8988T (cell line): ENCODE data around the gene ASB4.
A peak's percentile ranks its signal among the peaks of the same experiment; 100 is the strongest.
"Not testable (repeated sequence)": the region's sequence is repeated elsewhere in the genome, so short reads cannot be mapped to it uniquely, and the experiment has no call there.

Experiments used
- DNase-seq: peaks from one replicate; pipeline ENCODE4 v3.0.0; 2011

Gene ASB4, protein sequence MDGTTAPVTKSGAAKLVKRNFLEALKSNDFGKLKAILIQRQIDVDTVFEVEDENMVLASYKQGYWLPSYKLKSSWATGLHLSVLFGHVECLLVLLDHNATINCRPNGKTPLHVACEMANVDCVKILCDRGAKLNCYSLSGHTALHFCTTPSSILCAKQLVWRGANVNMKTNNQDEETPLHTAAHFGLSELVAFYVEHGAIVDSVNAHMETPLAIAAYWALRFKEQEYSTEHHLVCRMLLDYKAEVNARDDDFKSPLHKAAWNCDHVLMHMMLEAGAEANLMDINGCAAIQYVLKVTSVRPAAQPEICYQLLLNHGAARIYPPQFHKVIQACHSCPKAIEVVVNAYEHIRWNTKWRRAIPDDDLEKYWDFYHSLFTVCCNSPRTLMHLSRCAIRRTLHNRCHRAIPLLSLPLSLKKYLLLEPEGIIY

DNA sequence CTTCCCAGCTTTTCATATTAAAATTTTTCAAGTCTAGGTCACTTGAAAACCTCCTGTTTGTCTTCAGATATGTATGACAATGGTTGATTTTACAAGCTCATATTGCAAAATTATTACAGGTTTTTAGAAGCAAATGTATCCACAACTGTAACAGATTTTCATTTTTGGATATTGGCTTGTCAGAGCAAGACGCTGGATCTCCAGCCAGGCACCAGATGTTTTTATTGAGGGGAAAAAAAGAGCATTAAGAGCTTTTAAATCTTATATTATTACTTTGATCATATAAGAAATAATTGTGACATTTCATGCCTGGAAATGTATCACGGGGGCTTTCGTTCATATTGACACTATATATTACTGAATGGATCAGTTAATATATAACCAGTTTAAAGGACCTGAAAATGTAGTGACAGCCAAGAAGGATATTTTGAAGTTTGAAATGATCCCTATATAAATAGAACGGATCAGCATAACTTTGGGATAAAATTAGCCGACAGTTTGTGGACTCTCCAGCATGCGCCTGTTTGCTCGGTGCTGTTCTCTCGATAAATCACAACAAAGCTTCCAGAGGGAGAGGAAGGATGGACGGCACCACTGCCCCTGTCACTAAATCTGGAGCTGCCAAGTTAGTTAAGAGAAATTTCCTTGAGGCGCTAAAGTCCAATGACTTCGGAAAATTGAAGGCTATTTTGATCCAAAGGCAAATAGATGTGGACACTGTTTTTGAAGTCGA, at the start of gene ASB4:
Gene ASB4, plus strand, starts transcription at position 553 of the 733 bp plus-strand sequence. Its CDS starts 29 bp downstream, at position 582.
- no peak for DNase-seq

DNA sequence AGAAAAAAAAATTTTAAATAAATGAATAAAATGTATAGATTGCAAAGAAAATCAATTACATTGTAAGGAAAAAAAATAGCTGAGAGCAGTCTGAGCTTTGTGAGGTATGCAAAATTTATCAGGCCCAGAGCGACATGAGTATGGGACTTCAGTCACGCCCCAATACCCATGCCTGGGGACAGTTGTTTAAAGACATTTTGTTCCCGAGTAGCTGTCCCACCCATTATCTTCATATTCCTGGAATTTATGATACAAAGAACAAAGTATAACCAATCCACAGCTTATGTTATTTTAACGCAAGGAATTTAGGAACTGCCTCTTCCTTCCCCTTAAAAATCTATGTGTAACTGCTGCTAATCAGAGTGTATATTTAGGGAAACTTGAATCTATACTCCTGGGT, 49.3 kb upstream of the ASB4 start:
- no peak for DNase-seq

- no peak for DNase-seq
Observed at GRCh38 chr7:95440394-95441038, 45.2 kb upstream of the ASB4 start.

DNA sequence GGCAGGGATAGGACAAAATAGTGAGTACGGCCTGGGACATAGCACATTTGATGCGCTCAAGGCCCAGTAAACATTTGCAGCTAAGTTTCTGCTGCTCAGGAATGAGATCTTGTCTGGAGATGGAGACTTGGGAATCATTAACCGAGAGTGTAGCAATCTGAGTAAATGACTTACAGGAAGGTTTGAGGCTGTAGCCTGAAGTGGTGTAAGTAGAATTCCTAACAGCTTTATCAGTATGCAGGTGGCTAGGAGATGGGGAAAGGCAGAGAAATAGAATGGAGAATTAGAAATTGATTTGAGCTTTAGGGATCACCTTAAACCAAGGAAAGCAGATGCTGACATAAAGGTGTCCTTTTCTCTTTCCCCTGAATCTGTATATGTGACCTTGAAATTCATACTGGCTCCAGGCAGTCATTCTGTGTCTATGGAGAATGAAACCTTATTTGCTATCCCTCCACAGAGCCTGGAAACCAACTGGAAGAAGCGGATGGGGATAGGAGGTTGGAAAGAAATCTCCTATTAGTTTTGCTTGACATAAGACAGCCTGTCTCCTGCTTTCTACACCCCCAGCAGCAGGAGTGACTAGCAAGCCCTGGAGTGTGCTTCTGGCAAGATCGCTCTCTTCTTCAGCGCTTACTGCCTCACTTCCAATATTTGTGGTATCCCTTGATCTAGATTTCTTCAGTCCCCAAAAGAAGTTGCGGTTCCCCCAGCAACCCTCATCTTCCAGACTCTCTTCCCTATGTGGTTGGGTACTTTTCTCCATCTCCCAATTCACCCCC, 44.5 kb upstream of the ASB4 start:
- no peak for DNase-seq

DNA sequence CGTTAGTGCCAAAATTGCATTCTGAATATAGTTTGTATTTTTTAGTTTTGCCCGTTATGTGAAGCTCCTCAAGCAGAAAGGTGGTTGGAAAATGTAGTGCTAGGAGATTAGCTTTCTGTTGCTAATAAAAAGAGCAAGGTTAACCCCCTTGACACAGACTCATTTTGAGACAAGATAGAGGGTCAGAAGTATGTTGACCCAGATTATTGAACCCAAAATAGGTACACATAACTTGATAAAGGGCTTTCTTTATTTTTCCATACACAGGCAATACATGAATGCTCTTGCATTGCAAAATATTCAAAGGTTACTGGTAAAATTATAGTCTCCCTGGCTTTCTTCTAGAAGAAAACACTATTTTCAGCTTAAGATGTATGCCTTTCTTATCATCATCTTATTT, 40.9 kb upstream of the ASB4 start:
- DNase-seq = no peak

GRCh38 chr7:95446618-95447017, 39.1 kb upstream of the ASB4 start:
- no peak for DNase-seq

DNA sequence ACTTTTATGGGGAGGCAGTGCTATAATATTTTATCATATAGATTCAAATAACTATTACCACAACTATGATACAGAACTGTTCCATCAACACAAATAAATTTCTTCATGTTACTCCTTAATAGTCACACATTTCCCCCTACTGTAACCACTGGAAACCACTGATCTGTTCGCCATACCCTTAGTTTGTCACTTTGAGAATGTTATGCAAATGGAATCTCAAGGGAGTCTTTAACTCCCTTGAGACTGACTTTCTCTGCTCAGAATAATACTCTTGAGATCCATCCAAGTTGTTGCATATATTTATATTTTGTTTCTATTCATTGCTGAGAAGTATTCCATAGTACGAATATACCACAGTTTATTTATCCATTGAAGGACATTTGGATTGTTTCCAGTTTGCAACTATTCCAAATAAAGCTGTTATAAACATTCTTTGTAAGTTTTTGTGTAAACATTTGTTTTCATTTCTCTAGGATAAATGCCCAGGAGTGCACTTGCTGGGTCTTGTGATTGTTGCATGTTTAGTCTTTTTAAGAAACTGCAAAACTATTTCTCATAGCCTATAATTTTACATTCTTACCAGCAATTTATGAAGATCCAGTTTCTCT, 31.2 kb upstream of the ASB4 start:
- DNase-seq = no peak

- no peak for DNase-seq
Observed at GRCh38 chr7:95457947-95458346, 27.8 kb upstream of the ASB4 start.

- not testable (repeated sequence) for DNase-seq
Observed at GRCh38 chr7:95460653-95461052, 25.1 kb upstream of the ASB4 start.

GRCh38 chr7:95467912-95468607, 17.7 kb upstream of the ASB4 start:
- DNase-seq = no peak

DNA sequence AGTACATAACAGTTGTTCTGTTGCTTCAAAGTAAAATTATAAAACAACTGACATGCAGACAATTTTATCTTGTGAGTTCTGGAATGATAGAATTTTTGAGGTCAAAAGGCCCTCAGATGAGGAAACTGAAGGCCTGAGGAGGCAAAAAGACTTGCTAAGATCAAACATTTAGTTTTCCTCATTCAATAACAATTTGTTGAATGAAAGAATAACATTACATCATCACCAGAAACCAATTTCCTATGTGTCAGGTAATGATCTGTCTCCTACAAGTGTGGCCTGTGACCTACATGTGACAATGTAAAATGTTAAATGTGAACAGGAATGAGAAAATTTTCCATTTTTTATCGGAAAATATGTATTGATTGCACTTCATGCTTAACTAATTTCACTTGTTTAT, 16.6 kb upstream of the ASB4 start:
- no peak for DNase-seq

DNA sequence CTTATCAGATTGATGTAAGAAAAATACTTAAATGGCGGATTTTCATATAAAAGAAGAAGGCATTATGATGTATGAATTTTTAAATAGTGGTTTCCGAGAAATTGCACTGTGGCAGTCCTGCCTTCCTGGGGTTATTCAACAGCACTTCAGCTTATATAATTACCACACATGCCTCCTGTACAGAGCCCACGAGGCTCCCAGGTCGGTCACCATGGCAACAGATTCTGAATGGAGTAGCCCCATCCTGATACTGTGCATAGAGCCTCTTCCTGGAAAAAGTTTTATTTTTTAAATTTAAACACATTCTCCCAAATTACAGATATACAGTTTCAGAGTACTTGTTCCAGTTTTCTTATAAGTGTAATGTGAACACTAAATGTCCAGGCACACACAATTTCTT, 15.9 kb upstream of the ASB4 start:
- DNase-seq = no peak

- no peak for DNase-seq
Observed at GRCh38 chr7:95470452-95470851, 15.3 kb upstream of the ASB4 start.

GRCh38 chr7:95471071-95471470, 14.7 kb upstream of the ASB4 start:
- DNase-seq = no peak

DNA sequence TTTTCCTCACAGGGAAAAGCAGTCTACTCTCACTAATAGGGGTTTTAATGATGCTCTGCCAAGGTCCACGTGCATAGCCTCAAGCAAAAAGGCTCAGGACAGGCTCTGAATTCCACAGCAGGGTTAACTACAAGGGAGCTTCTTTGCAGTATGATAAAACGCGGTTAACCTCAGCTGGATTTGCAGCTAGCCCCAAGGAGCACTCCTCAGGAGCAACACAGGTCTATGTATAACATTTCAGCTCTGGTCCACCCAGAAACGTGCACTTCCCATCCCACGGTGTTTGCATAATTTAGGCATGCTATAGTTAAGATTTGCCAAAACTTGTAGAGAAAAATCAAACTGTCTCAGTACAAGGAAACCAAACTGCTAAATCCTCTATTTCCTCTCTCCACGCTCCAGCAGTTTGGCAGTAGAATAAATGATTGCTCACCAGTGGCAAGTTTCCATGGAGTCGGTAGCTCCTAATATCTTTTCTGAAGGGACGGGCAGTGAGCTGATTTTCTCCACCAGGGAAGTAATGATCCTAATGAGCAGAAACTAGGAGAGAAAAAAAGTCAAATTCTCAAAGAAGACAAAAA, 13.1 kb upstream of the ASB4 start:
- no peak for DNase-seq

- no peak for DNase-seq
Observed at GRCh38 chr7:95473276-95473985, 12.3 kb upstream of the ASB4 start.

DNA sequence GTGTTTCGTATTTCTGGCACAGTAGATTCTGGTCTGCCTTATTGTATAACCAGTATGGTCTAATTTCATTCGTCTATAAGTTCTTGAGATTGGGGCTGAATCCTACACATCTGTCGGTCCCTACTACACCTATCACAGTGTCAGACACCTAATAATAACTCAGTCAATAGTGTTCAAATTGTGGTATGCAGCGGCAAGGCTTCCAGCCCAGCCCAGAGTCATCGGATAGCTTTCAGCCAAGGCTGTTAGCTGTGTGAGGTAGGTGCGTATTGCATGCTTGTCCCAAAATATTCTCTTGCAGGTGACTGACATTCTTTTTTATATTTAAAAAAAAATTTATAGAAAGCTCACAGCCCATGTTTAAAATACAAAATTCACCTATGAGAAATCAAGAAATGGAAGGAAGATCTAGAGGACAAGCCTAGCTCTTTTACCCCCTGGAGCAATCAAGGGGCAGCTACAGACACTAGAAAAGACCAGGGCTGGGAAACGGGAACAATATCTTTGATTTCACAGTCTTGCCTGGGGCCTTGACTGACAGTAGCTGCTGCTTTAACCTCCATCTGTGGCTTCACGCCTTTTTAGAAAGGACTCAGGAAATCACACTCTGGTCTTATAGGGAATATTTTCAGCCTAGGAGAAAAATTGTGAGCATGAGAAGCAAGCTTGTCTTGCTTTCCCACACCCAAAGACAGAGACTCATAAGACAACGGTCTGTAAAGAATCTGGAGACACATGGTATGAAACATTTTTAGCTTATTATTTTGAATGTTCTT, 9.5 kb upstream of the ASB4 start:
- DNase-seq = no peak

GRCh38 chr7:95476904-95477594, 8.7 kb upstream of the ASB4 start:
- DNase-seq = no peak

GRCh38 chr7:95478272-95479037, 7.3 kb upstream of the ASB4 start:
- DNase-seq = peak; percentile 6
